ENCODE measurements around the gene JSRP1.

DNA sequence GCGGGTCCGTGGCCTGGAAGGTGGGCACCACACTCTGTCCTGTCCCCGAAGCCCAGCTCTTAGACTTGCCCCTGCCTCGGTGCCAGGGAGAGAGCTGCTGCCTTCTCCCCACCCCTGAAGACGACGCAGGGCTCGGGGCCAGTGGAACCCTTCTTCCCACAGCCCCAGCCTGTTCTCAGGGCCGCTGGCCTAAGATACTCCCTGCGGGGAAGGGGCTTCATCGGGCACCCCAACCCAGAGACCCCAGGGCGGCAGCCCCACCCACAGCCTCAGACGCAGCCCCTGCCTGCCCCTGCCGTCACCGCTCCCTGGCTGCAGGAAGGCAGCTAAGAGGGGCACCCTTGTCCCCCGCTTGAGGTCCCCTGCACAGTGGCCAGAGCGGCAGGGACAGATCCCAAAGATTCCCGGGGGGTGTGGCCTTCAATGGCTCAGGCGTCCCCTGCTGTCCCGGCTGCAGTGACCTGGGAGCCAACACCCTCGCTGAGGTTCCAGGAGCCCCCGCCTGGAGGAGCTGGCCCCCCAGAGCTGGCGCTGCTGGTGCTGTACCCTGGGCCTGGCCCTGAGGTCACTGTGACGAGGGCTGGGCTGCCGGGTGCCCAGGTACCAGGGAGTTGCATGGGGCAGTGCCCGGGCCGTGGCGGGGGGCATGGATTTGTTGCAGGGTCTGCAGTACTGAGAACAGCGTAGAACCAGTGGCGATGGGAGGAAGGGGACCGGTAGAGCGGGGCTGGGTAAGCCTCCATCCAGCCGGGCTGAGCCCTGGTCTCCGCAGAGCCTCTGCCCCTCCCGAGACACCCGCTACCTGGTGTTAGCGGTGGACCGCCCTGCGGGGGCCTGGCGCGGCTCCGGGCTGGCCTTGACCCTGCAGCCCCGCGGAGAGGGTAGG lies 6.1 kb downstream of the JSRP1 start:
- TF ChIP-seq POLR2A (IDR thresholded peaks at IDR 0.05), result no peak
- TF ChIP-seq, protein P1, sequence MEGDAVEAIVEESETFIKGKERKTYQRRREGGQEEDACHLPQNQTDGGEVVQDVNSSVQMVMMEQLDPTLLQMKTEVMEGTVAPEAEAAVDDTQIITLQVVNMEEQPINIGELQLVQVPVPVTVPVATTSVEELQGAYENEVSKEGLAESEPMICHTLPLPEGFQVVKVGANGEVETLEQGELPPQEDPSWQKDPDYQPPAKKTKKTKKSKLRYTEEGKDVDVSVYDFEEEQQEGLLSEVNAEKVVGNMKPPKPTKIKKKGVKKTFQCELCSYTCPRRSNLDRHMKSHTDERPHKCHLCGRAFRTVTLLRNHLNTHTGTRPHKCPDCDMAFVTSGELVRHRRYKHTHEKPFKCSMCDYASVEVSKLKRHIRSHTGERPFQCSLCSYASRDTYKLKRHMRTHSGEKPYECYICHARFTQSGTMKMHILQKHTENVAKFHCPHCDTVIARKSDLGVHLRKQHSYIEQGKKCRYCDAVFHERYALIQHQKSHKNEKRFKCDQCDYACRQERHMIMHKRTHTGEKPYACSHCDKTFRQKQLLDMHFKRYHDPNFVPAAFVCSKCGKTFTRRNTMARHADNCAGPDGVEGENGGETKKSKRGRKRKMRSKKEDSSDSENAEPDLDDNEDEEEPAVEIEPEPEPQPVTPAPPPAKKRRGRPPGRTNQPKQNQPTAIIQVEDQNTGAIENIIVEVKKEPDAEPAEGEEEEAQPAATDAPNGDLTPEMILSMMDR (IDR thresholded peaks at IDR 0.05), result no peak
